ENCODE results near the gene CSNK1G3.
"Not testable (repeated sequence)": the region's sequence is repeated elsewhere in the genome, so short reads cannot be mapped to it uniquely, and the experiment has no call there.

The CSNK1G3 gene

GRCh38 chr5:123610665-123611405, 98.9 kb downstream of the CSNK1G3 start:
- no peak overlapping the region for H3K4me3 ChIP-seq (ENCODE audit: low read depth, low read length)
- in situ Hi-C loops (cut with HindIII; ENCODE audit: low sequenced_read_pairs): no loop called here
- DNase-seq (ENCODE audit: low read depth, low spot score): peak; percentile 81
- peak; percentile 92 for TF ChIP-seq CTCF (IDR thresholded peaks at IDR 0.05; ENCODE audit: low read depth, low read length)

GRCh38 chr5:123611406-123611709, 99.4 kb downstream of the CSNK1G3 start:
- TF ChIP-seq CTCF (IDR thresholded peaks at IDR 0.05; ENCODE audit: low read depth, low read length): no peak
- H3K4me3 ChIP-seq (ENCODE audit: low read depth, low read length): no peak overlapping the region
- no peak for DNase-seq (ENCODE audit: low read depth, low spot score)
- in situ Hi-C loops (cut with HindIII; ENCODE audit: low sequenced_read_pairs): no loop called here

- no peak for TF ChIP-seq CTCF (IDR thresholded peaks at IDR 0.05; ENCODE audit: low read depth, low read length)
- H3K4me3 ChIP-seq (ENCODE audit: low read depth, low read length): no peak overlapping the region
- no peak for DNase-seq (ENCODE audit: low read depth, low spot score)
- in situ Hi-C loops (cut with HindIII; ENCODE audit: low sequenced_read_pairs): no loop called here
These were observed 105.6 kb downstream of the CSNK1G3 start for GRCh38 chr5:123617561-123617960.

- DNase-seq (ENCODE audit: low read depth, low spot score): no peak
- H3K4me3 ChIP-seq (ENCODE audit: low read depth, low read length): no peak overlapping the region
- in situ Hi-C loops (cut with HindIII; ENCODE audit: low sequenced_read_pairs): no loop called here
- TF ChIP-seq CTCF (IDR thresholded peaks at IDR 0.05; ENCODE audit: low read depth, low read length): no peak
These were observed 114.1 kb downstream of the CSNK1G3 start for GRCh38 chr5:123626051-123626450.

- no peak for TF ChIP-seq CTCF (IDR thresholded peaks at IDR 0.05; ENCODE audit: low read depth, low read length)
- no peak overlapping the region for H3K4me3 ChIP-seq (ENCODE audit: low read depth, low read length)
- in situ Hi-C loops (cut with HindIII; ENCODE audit: low sequenced_read_pairs): no loop called here
- no peak for DNase-seq (ENCODE audit: low read depth, low spot score)
These were observed 117.0 kb downstream of the CSNK1G3 start for GRCh38 chr5:123628860-123629544.

- H3K4me3 ChIP-seq (ENCODE audit: low read depth, low read length): no peak overlapping the region
- TF ChIP-seq CTCF (IDR thresholded peaks at IDR 0.05; ENCODE audit: low read depth, low read length): no peak
- no peak for DNase-seq (ENCODE audit: low read depth, low spot score)
- in situ Hi-C loops (cut with HindIII; ENCODE audit: low sequenced_read_pairs): no loop called here
These were observed 124.0 kb downstream of the CSNK1G3 start for GRCh38 chr5:123636006-123636405.

GRCh38 chr5:123637028-123637427, 125.1 kb downstream of the CSNK1G3 start:
- H3K4me3 ChIP-seq (ENCODE audit: low read depth, low read length); DNase-seq (ENCODE audit: low read depth, low spot score); in situ Hi-C loops (cut with HindIII; ENCODE audit: low sequenced_read_pairs): not testable (repeated sequence)

Data from astrocyte of the spinal cord (primary cell).